Transverse colon (tissue), 4 donors: ENCODE results near the gene CATSPER1. TPM values are rescaled to one million over a fixed set of nuclear protein-coding genes. Genes with fewer than 3 reads are reported as not detected.

ENCODE experiments used
- DNase-seq: peaks from one replicate; pipeline ENCODE4 v3.0.0-alpha.2; 2019
- H3K27ac ChIP-seq, 4 donors: fragments of 200-600 bp; sonication (generic); 2 replicates each; pipeline ENCODE4 v1.5.1; 2016 to 2018; ENCODE audit warnings: inconsistent platforms in 4 of 4
- H3K27me3 ChIP-seq: fragments of 200-600 bp; sonication (generic); 2 replicates; pipeline ENCODE4 v1.5.1; 2017; ENCODE audit warnings: inconsistent platforms
- H3K36me3 ChIP-seq, 4 donors: fragments of 200-600 bp; sonication (generic); 2 replicates each; pipeline ENCODE4 v1.5.1; 2017 to 2019; ENCODE audit warnings: inconsistent platforms in 4 of 4
- H3K4me1 ChIP-seq, 4 donors: fragments of 200-600 bp; sonication (generic); 2 replicates each; pipeline ENCODE4 v1.5.1; 2017 to 2020; ENCODE audit warnings: inconsistent platforms in 4 of 4
- H3K4me3 ChIP-seq, 4 donors: fragments of 200-600 bp; sonication (generic); 1 replicate in 1 of 4; 2 replicates in 3 of 4; pipeline versions ENCODE4 v1.5.1 to v1.6.1; 2017 to 2019; ENCODE audit warnings: inconsistent platforms in 4 of 4
- H3K9me3 ChIP-seq, 2 donors: fragments of 200-600 bp; sonication (generic); 2 replicates each; pipeline ENCODE4 v1.5.1; 2017 to 2019; ENCODE audit warnings: inconsistent platforms in 2 of 2
- CTCF ChIP-seq, 5 experiments: fragments of 200-600 bp in 3 of 5; fragments of 450-650 bp in 2 of 5; sonication (generic) in 3 of 5; IDR thresholded peaks; 1 replicate in 2 of 5; 2 replicates in 3 of 5; pipeline ENCODE4 v1.5.1; 2016 to 2017; ENCODE audit warnings: antibody characterized with exemption in 5 of 5, inconsistent platforms in 3 of 5, mild to moderate bottlenecking in 2 of 5, moderate library complexity in 1 of 5
- EP300 ChIP-seq: sonication (generic); formaldehyde crosslinking; IDR thresholded peaks from one replicate; pipeline ENCODE4 v1.6.1; 2017; ENCODE audit warnings: antibody characterized with exemption, low read depth
- POLR2A ChIP-seq: fragments of 450-650 bp; IDR thresholded peaks from one replicate; pipeline ENCODE4 v1.6.1; 2016; ENCODE audit warnings: antibody characterized with exemption, mild to moderate bottlenecking, moderate library complexity
- POLR2AphosphoS5 ChIP-seq, 3 donors: sonication (generic); formaldehyde crosslinking; IDR thresholded peaks; one replicate each; pipeline ENCODE4 v1.6.1; 2016; ENCODE audit warnings: antibody characterized with exemption in 3 of 3
- WGBS, 2 donors: methylation state at CpG; one replicate each; pipeline ENCODE4 v1.1.5; 2018; ENCODE audit warnings: low coverage in 1 of 2; 5-methylcytosine and 5-hydroxymethylcytosine counted together
- in situ Hi-C, 4 donors: fragments of 200-750 bp; cut with MboI; loops; one replicate each; pipeline versions ENCODE4 v1.15.0 to v1.15.1; 2017; ENCODE audit warnings: low sequenced_read_pairs in 3 of 4, low pct_ligation_motif_present in 1 of 4, low pct_unique_long_range_greater_than_20kb in 1 of 4
- intact Hi-C: fragments of 100-400 bp; cut with DNase I; formaldehyde crosslinking; loops from one replicate; pipeline ENCODE4 v1.15.1; 2023; ENCODE audit warnings: low total_unique reads
- total RNA-seq, 4 donors: library from RNA; depleted of rRNA; stranded (reverse); fragments of >200 nt; gene quantifications; one replicate each; pipeline ENCODE4 v1.1.0, GENCODE V29; 2016

The CATSPER1 gene
- total RNA-seq, 4 donors from 2014 or later = not detected

- Histone ChIP-seq H3K27ac (no peak overlapping the region), H3K4me1 (peaks cover 0 to 7% (median 6%) of the 10 kb centered on the region in 4 donors), H3K36me3 (no peaks in the 10 kb centered on the region), H3K27me3 (peaks cover 39% of the 10 kb centered on the region), H3K4me3 (no peak overlapping the region), H3K9me3 (no peaks in the 10 kb centered on the region)
- intact Hi-C loops = no loop called here
- WGBS, 2 donors = 72% methylated on average over 6 of the region's 7 CpGs; no CpG with 5 or more reads in 1 of the 2 donors
- TF ChIP-seq POLR2A (no peak), EP300 (no peak), CTCF (IDR thresholded peaks at IDR 0.05) (no peak), POLR2AphosphoS5 (IDR thresholded peaks at IDR 0.05) (no peak)
- in situ Hi-C loops = no loop called here
- no peak for DNase-seq
Observed at GRCh38 chr11:66013762-66014100, 12.5 kb downstream of the CATSPER1 start.

DNA sequence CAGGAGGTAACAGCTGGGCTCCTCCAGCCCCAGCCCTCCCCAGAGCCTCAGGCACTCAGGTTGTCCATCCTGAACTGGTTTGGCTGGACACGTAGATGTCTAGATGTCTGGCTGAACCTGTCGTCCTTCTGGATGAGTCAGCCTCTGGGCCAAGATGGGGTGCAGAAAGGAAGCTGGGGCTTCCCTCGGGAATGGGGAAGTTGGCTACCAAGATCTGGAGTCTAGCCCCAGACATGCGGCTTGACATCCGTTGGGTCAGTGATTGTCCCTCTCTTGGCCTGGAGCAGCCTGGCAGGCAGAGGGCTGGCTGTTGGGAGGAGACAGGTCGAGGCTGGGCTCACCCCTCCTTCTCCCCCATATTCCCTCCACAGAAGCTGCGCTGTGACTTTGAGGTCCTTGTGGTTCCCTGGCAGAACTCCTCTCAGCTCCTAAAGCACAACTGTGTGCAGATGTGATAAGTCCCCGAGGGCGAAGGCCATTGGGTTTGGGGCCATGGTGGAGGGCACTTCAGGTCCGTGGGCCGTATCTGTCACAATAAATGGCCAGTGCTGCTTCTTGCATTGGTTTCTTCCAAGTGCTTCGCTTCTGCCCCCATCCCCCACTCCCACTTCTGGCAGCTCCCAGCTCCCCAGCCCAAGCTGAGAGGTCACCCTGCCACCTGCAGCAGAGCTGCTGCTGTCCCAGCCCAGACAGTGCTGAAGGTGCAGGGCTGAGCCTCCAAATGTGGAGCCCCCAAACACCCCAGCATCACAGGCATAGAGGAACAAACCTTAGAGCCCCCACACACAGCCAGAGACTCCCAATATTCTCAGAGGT is 13.1 kb downstream of the CATSPER1 start:
- TF ChIP-seq POLR2A (no peak), CTCF (IDR thresholded peaks at IDR 0.05) (no peak), POLR2AphosphoS5 (IDR thresholded peaks at IDR 0.05) (no peak), EP300 (no peak)
- DNase-seq = no peak
- peaks cover 39% of the 10 kb centered on the region for H3K27me3 ChIP-seq

DNA sequence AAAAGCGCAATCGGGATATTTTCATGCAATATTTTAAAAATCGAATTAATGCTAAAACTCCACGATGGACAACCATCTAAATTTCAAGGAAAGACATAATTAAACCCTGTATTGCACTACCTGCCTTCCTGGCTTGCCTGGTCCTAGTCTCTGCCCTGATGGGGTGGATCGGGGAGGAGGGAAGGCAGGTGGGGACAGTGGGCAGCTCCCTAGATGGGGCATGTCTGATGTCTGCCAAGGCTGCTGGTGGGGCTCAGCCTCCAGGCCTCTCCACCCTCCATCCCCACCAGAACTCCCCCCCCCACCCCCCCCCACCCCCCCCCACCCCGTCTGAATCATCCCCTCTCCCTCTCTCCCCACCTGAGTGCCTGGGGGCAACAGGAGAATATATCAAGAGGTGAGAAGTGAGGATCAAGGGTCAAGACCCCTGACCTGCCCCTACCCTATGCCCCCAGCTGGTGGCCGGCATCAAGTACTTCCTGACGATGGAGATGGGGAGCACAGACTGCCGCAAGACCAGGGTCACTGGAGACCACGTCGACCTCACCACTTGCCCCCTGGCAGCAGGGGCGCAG is 13.8 kb downstream of the CATSPER1 start:
- TF ChIP-seq EP300 (no peak), CTCF (IDR thresholded peaks at IDR 0.05) (no peak), POLR2AphosphoS5 (IDR thresholded peaks at IDR 0.05) (no peak), POLR2A (no peak)
- Histone ChIP-seq H3K27ac (no peak overlapping the region), H3K36me3 (no peaks in the 10 kb centered on the region), H3K4me3 (no peak overlapping the region), H3K27me3 (peaks cover 39% of the 10 kb centered on the region), H3K9me3 (no peaks in the 10 kb centered on the region), H3K4me1 (peaks cover 0 to 7% (median 6%) of the 10 kb centered on the region in 4 donors)
- in situ Hi-C loops = no loop called here
- DNase-seq = no peak
- intact Hi-C loops = no loop called here
- WGBS, 2 donors = 58 to 60% methylated on average over 2 to 11 of the region's 12 CpGs

More for the DNA sequence above, 13.1 kb downstream of the CATSPER1 start:
- intact Hi-C loops (no loop called here), in situ Hi-C loops (no loop called here)
- Histone ChIP-seq H3K27ac (no peak overlapping the region), H3K4me1 (peaks cover 0 to 7% (median 6%) of the 10 kb centered on the region in 4 donors), H3K4me3 (no peak overlapping the region), H3K9me3 (no peaks in the 10 kb centered on the region), H3K36me3 (no peaks in the 10 kb centered on the region)
- 47% methylated on average over 11 of the region's 12 CpGs; no CpG with 5 or more reads in 1 of the 2 donors for WGBS, 2 donors

GRCh38 chr11:66011785-66012303 is 14.4 kb downstream of the CATSPER1 start, which contains the start of gene CST6:
TSS of gene CST6 (plus strand) at chr11:66012008. CDS start at chr11:66012045, 37 bp downstream.
- no peak for TF ChIP-seq EP300
- no peak for TF ChIP-seq CTCF (IDR thresholded peaks at IDR 0.05)
- TF ChIP-seq POLR2A = no peak
- TF ChIP-seq POLR2AphosphoS5 (IDR thresholded peaks at IDR 0.05) = no peak
- 4% methylated on average over 55 of the region's 61 CpGs; no CpG with 5 or more reads in 1 of the 2 donors for WGBS, 2 donors
- no peak for DNase-seq
- Histone ChIP-seq H3K36me3 (no peaks in the 10 kb centered on the region), H3K4me1 (peaks cover 0 to 7% (median 6%) of the 10 kb centered on the region in 4 donors), H3K27ac (no peak within 1 kb of the TSS), H3K4me3 (peak within 1 kb of the TSS in 1 of 4 donors; percentile 21), H3K9me3 (no peaks in the 10 kb centered on the region), H3K27me3 (peaks cover 39% of the 10 kb centered on the region)
- intact Hi-C loops = no loop called here
- in situ Hi-C loops = no loop called here
